Common myeloid progenitor, CD34-positive (primary cell): ENCODE measurements around the gene DIP2C.

Experiments
- CTCF ChIA-PET: fragments of 350-600 bp; sonication (Branson Sonifier 250); formaldehyde crosslinking; loops from one replicate; lab custom pipeline; 2021; ENCODE audit warnings: antibody characterized with exemption; lab: Charles Lee
- POLR2A ChIA-PET: fragments of 350-600 bp; sonication (Branson Sonifier 250); formaldehyde crosslinking; loops from one replicate; lab custom pipeline; 2021; ENCODE audit warnings: antibody characterized with exemption; lab: Charles Lee
- DNase-seq, 3 donors: peaks; one replicate each; pipeline versions ENCODE4 v3.0.0 to v3.0.0-alpha.2; 2013
- H3K27ac ChIP-seq, 2 experiments: 1 replicate in 1 of 2; 2 replicates in 1 of 2; pipeline ENCODE4 v1.7.0; 2013; ENCODE audit warnings: inconsistent platforms in 2 of 2, low read length in 2 of 2, mild to moderate bottlenecking in 2 of 2, low read depth in 1 of 2, moderate library complexity in 1 of 2; ENCODE audit not compliant: severe bottlenecking in 2 of 2, insufficient read depth in 1 of 2, poor library complexity in 1 of 2
- H3K27me3 ChIP-seq, 5 experiments: replicated peaks in 2 of 5; 1 replicate in 3 of 5; 2 replicates in 2 of 5; pipeline versions ENCODE4 v1.6.1 to v1.7.0; 2013; ENCODE audit warnings: low read length in 4 of 5, mild to moderate bottlenecking in 2 of 5, moderate library complexity in 2 of 5, inconsistent platforms in 1 of 5; ENCODE audit not compliant: insufficient read depth in 5 of 5, control insufficient read depth in 4 of 5
- H3K36me3 ChIP-seq, 4 experiments: 1 replicate in 2 of 4; 2 replicates in 2 of 4; pipeline versions ENCODE4 v1.6.1 to v1.7.0; 2013; ENCODE audit warnings: low read length in 3 of 4, control low read depth in 1 of 4, mild to moderate bottlenecking in 1 of 4; ENCODE audit not compliant: control insufficient read depth in 4 of 4, insufficient read depth in 4 of 4
- H3K4me1 ChIP-seq, 4 experiments: 1 replicate in 3 of 4; 2 replicates in 1 of 4; pipeline versions ENCODE4 v1.6.1 to v1.7.1; 2013; ENCODE audit warnings: low read length in 3 of 4, mild to moderate bottlenecking in 3 of 4, control low read depth in 1 of 4, inconsistent platforms in 1 of 4, moderate library complexity in 1 of 4; ENCODE audit not compliant: control insufficient read depth in 4 of 4, insufficient read depth in 4 of 4; ENCODE audit errors: control extremely low read depth in 1 of 4
- H3K4me3 ChIP-seq, 7 experiments: 1 replicate in 4 of 7; 2 replicates in 3 of 7; pipeline versions ENCODE4 v1.5.1 to v1.7.0; 2013; ENCODE audit warnings: mild to moderate bottlenecking in 7 of 7, low read length in 6 of 7, moderate library complexity in 6 of 7, inconsistent platforms in 2 of 7, low read depth in 2 of 7, control low read depth in 1 of 7; ENCODE audit not compliant: insufficient read depth in 4 of 7, control insufficient read depth in 1 of 7; ENCODE audit errors: extremely low read depth in 1 of 7
- H3K9me3 ChIP-seq, 5 experiments: 1 replicate in 4 of 5; 2 replicates in 1 of 5; pipeline versions ENCODE4 v1.6.1 to v1.7.1; 2013; ENCODE audit warnings: low read length in 4 of 5, mild to moderate bottlenecking in 2 of 5, inconsistent platforms in 1 of 5, low read depth in 1 of 5, moderate library complexity in 1 of 5; ENCODE audit not compliant: control insufficient read depth in 4 of 5, insufficient read depth in 2 of 5; ENCODE audit errors: control extremely low read depth in 1 of 5
- WGBS: methylation state at CpG from one replicate; pipeline ENCODE4 v1.1.5; 2013; ENCODE audit not compliant: insufficient coverage; 5-methylcytosine and 5-hydroxymethylcytosine counted together

Gene DIP2C

GRCh38 chr10:308572-309085, 380.8 kb downstream of the DIP2C start:
- 94% methylated on average over 15 of the region's 15 CpGs for WGBS
- Histone ChIP-seq H3K27ac (no peak overlapping the region), H3K9me3 (no peaks in the 10 kb centered on the region), H3K36me3 (no peaks in the 10 kb centered on the region), H3K4me3 (no peak overlapping the region), H3K4me1 (peaks cover 0 to 9% (median 2%) of the 10 kb centered on the region in 4 experiments), H3K27me3 (peaks cover 0 to 2% (median 0%) of the 10 kb centered on the region in 5 experiments)
- no peak for DNase-seq
- POLR2A ChIA-PET = no interaction called here
- CTCF ChIA-PET = no interaction called here

GRCh38 chr10:308101-308500, 381.4 kb downstream of the DIP2C start:
- no peaks in the 10 kb centered on the region for H3K36me3 ChIP-seq
- H3K4me3 ChIP-seq = no peak overlapping the region
- no peak for DNase-seq
- POLR2A ChIA-PET = no interaction called here
- no peak overlapping the region for H3K27ac ChIP-seq
- 91% methylated on average over 9 of the region's 11 CpGs for WGBS
- H3K9me3 ChIP-seq = no peaks in the 10 kb centered on the region
- H3K4me1 ChIP-seq = peaks cover 0 to 9% (median 2%) of the 10 kb centered on the region in 4 experiments
- peaks cover 0 to 2% (median 0%) of the 10 kb centered on the region in 5 experiments for H3K27me3 ChIP-seq
- CTCF ChIA-PET = no interaction called here

GRCh38 chr10:307659-308058, 381.8 kb downstream of the DIP2C start:
- H3K4me1 ChIP-seq = peaks cover 0 to 9% (median 2%) of the 10 kb centered on the region in 4 experiments
- no peaks in the 10 kb centered on the region for H3K9me3 ChIP-seq
- H3K27ac ChIP-seq = no peak overlapping the region
- DNase-seq = no peak
- H3K4me3 ChIP-seq = no peak overlapping the region
- ChIA-PET CTCF (no interaction called here), POLR2A (no interaction called here)
- H3K36me3 ChIP-seq = no peaks in the 10 kb centered on the region
- H3K27me3 ChIP-seq = peaks cover 0 to 2% (median 0%) of the 10 kb centered on the region in 5 experiments
- 96% methylated on average over 17 of the region's 18 CpGs for WGBS

GRCh38 chr10:306675-307185, 382.7 kb downstream of the DIP2C start:
- ChIA-PET POLR2A (no interaction called here), CTCF (no interaction called here)
- Histone ChIP-seq H3K4me1 (peaks cover 0 to 9% (median 2%) of the 10 kb centered on the region in 4 experiments), H3K27ac (no peak overlapping the region), H3K4me3 (no peak overlapping the region), H3K36me3 (no peaks in the 10 kb centered on the region), H3K9me3 (no peaks in the 10 kb centered on the region), H3K27me3 (peaks cover 0 to 2% (median 0%) of the 10 kb centered on the region in 5 experiments)
- peak in 2 of 3 donors; percentile 6 to 15 for DNase-seq
- 93% methylated on average over 5 of the region's 8 CpGs for WGBS

GRCh38 chr10:306007-306674, 383.3 kb downstream of the DIP2C start:
- ChIA-PET POLR2A (no interaction called here), CTCF (no interaction called here)
- peaks cover 0 to 4% (median 0%) of the 10 kb centered on the region in 5 experiments for H3K27me3 ChIP-seq
- H3K4me1 ChIP-seq = peaks cover 0 to 9% (median 2%) of the 10 kb centered on the region in 4 experiments
- no peak overlapping the region for H3K4me3 ChIP-seq
- no peaks in the 10 kb centered on the region for H3K36me3 ChIP-seq
- no peaks in the 10 kb centered on the region for H3K9me3 ChIP-seq
- 99% methylated on average over 5 of the region's 6 CpGs for WGBS
- no peak overlapping the region for H3K27ac ChIP-seq
- peak in 2 of 3 donors; percentile 47 to 62 for DNase-seq

GRCh38 chr10:305034-305433, 384.4 kb downstream of the DIP2C start:
- H3K27me3 ChIP-seq = peaks cover 0 to 4% (median 0%) of the 10 kb centered on the region in 5 experiments
- 98% methylated on average over 4 of the region's 4 CpGs for WGBS
- no peaks in the 10 kb centered on the region for H3K36me3 ChIP-seq
- no peak for DNase-seq
- peaks cover 0 to 9% (median 2%) of the 10 kb centered on the region in 4 experiments for H3K4me1 ChIP-seq
- CTCF ChIA-PET = no interaction called here
- H3K4me3 ChIP-seq = no peak overlapping the region
- H3K9me3 ChIP-seq = no peaks in the 10 kb centered on the region
- POLR2A ChIA-PET = no interaction called here
- H3K27ac ChIP-seq = no peak overlapping the region

GRCh38 chr10:301536-301935, 387.9 kb downstream of the DIP2C start:
- POLR2A ChIA-PET = no interaction called here
- Histone ChIP-seq H3K9me3 (no peaks in the 10 kb centered on the region), H3K36me3 (no peaks in the 10 kb centered on the region), H3K27me3 (peaks cover 0 to 6% (median 0%) of the 10 kb centered on the region in 5 experiments), H3K27ac (no peak overlapping the region), H3K4me3 (no peak overlapping the region), H3K4me1 (peaks cover 0 to 5% (median 2%) of the 10 kb centered on the region in 4 experiments)
- CTCF ChIA-PET = no interaction called here
- WGBS = 94% methylated on average over 2 of the region's 9 CpGs
- DNase-seq = no peak
